PC-9 (cell line): Measurements from ENCODE around the gene UNCX.

Experiments
- CTCF ChIP-seq: fragments of 200-600 bp; sonication (generic); conservative IDR thresholded peaks from 2 replicates; pipeline ENCODE4 v1.6.1; 2017; ENCODE audit warnings: mixed run types, antibody characterized with exemption, mild to moderate bottlenecking, moderate library complexity
- EZH2 ChIP-seq: fragments of 200-600 bp; sonication (generic); IDR thresholded peaks from 2 replicates; pipeline ENCODE4 v1.8.0; 2017; ENCODE audit warnings: antibody characterized with exemption, low read depth

- TF ChIP-seq CTCF: no peak; the same call in 1 of the 2 replicates
- TF ChIP-seq EZH2: no peak
Observed at GRCh38 chr7:1257221-1257620, 24.5 kb downstream of the UNCX start.
